Occipital lobe (tissue), 2 donors: ENCODE results near the gene TRA2A. TPM values are rescaled to one million over a fixed set of nuclear protein-coding genes. Genes with fewer than 3 reads are reported as not detected.
"Not testable (repeated sequence)": the region's sequence is repeated elsewhere in the genome, so short reads cannot be mapped to it uniquely, and the experiment has no call there.

Experiments used
- DNase-seq: peaks from one replicate; lab custom pipeline; 2025; lab: John Stamatoyannopoulos, UW
- total RNA-seq: library from RNA; depleted of rRNA; stranded (reverse); fragments of >200 nt; gene quantifications from one replicate; pipeline ENCODE4 v1.2.3, GENCODE V29; 2014

TRA2A gene
- total RNA-seq: 68.0 TPM

DNA sequence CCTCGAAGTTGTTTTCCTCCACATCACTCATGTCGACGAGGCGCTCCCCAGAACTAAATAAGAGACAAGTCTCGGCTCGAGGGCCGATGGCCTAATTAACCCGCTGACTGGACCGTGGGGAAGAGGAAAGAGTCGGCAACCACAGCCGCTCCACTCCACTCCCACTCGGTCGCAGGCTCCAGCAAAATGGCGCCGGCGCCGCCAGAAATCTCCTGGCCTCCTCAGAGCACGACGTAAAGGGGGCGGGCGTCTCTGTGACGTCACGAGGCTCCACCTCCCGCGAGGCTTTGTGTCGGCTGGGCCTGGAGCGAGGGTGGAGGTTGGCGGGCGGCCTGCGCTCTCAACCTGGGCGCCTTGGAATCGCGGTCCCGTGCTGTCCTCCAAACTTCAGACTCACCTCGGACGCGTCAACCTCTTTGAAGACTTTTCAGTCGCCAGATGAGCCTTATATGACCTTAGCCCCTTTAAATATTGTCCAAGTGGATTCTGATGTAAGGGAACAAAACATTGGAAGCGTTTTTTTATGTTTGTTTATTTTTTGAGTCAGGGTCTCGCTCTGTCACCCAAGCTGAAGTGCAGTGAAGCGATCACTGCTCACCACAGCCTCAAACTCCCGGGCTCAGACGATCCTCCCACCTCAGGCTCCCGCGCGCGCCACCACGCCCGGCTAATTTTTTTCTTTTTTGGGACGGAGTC, at the start of gene TRA2A:
TSS of gene TRA2A (minus strand) at position 188 of the 696 bp plus-strand sequence. CDS start at position 31, 157 bp downstream.
- peak; percentile 95 for DNase-seq

GRCh38 chr7:23570592-23571200, 38.9 kb upstream of the TRA2A start:
- DNase-seq: peak; percentile 28

GRCh38 chr7:23558303-23558702, 26.5 kb upstream of the TRA2A start:
- no peak for DNase-seq

GRCh38 chr7:23547662-23548061, 15.9 kb upstream of the TRA2A start:
- DNase-seq: no peak

DNA sequence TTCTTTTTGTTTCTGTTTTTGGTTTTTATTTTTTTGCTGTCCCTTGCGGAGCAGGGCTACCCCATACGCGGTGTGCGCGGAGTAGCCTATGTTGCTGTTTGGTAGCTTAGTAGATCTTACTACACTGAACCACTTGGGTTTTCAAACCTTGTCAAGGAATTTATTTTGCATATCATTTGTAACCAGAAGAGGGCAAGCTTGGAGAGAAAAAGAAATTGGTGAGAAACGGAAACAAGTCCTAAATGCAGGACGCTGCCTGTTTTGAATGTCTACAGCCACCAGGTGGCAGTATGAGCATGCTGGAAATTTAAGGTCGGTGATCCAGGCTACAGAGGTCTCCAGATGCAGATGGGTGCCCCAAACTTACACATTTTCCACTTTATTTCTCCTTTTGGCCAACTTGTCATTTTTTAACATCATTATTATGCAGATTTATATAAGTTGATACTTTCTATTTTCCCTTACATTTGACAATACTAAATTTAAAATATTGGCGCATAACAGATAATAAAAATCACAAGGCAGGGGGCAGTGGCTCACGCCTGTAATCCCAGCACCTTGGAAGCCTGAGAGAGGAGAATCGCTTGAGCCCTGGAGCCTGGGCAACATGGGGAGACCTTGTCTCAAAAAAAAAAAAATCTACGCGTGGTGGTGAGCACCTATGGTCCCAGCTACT, 15.3 kb upstream of the TRA2A start:
- DNase-seq: peak; percentile 46

DNA sequence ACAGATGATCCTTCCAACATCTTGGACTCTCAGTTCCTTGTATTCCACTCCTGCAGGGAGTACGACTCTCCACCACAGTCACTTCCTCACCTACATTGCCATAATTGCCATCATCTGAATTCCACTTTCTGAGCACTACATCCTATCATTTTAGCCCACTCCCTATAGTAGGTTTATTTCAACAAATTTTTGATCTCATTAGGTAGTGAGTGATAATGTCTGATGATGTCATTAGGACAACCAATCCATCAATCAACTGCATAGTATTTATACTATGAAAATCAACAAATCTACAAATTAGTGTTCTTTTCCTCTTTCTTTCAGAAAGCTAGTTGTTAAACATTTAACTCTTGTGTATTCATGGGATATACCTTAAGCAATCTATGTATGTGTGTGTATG, 13.7 kb upstream of the TRA2A start:
- DNase-seq: no peak

- DNase-seq: no peak
Measured at GRCh38 chr7:23544913-23545354, 13.2 kb upstream of the TRA2A start.

GRCh38 chr7:23542752-23543151, 11.0 kb upstream of the TRA2A start:
- DNase-seq: no peak

DNA sequence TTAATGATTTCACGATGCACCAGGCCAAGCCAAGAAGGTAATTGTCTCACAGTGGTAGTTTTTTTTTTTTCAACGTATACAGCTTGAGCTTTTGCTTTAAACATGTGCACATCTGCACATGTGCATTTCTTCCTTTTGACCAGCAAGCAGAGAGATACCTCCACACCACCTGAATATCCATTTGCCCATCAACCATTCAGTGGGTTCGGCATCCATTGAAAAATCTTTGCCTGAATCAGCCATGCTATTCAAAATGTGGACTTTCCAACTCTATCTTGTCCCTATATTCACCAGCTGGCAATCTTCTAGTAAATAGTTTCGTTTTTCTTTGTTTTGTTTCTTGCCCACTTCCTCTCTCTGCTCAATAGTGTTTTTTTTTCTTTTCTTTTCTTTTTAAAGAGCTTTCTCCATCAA, 7.7 kb upstream of the TRA2A start:
- no peak for DNase-seq

- no peak for DNase-seq
Measured at GRCh38 chr7:23538301-23538700, 6.5 kb upstream of the TRA2A start.

GRCh38 chr7:23533238-23533604, 1.4 kb upstream of the TRA2A start:
- no peak for DNase-seq

GRCh38 chr7:23532490-23533237, 883 bp upstream of the TRA2A start:
- no peak for DNase-seq

GRCh38 chr7:23531050-23531793, 559 bp downstream of the TRA2A start:
- peak; percentile 50 for DNase-seq

- no peak for DNase-seq
Measured at GRCh38 chr7:23530405-23530804, 1.4 kb downstream of the TRA2A start.

DNA sequence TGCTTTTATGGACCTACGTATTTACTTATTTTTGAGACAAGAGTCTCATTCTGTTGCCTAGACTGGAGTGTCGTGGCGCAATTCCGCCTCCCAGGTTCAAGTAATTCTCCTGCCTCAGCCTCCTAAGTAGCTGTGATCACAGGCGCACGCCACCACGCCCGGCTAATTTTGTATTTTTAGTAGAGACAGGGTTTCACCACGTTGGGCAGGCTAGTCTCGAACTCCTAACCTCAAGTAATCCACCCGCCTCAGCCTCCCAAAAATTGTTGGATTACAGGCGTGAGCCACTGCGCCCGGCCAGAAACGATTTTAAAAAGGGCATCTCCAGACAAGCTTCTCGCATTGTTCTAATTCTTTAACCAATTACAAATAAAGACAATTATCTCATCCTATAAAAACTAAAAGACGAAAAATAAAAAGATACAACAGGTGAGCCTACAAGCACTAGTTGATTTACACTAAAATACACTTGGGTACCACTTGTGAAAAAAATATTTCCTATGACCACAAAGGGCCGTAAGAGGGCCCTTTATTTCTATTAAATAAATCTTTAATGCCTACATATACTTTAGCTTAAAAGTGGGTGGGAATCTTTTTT, 2.4 kb downstream of the TRA2A start:
- DNase-seq: no peak

DNA sequence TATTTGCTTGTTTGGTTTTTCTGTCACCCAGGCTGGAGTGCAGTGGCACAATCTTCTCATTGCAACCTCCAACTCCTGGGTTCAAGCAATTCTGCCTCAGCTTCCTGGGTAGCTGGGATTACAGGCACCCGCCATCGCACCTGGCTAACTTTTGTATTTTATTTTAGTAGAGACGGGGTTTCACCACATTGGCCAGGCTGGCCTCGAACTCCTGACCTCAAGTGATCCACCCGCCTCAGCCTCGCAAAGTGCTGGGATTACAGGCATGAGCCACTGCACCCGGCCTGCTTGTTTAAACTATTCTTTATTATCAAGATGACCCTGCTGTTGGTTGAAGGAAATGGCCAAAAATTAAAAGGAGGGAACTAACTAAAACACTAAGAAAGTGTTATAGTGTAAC, 6.2 kb downstream of the TRA2A start:
- not testable (repeated sequence) for DNase-seq

DNA sequence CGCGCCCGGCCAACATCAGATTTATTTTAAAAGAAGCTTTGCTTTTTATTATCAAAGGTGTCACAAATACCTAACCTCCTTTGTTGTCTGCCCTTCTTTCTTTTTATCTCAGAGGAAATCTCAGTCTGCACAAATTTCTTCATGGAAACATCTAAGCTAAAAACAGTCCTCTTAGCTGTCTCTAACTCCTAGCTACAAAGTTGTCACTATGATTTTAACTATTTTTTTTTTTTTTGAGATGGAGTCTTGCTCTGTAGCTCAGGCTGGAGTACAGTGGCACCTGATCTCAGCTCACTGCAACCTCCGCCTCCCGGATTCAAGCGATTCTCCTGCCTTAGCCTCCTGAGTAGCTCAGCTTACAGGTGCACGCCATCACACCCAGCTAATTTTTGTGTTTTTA, 7.3 kb downstream of the TRA2A start:
- DNase-seq: no peak

DNA sequence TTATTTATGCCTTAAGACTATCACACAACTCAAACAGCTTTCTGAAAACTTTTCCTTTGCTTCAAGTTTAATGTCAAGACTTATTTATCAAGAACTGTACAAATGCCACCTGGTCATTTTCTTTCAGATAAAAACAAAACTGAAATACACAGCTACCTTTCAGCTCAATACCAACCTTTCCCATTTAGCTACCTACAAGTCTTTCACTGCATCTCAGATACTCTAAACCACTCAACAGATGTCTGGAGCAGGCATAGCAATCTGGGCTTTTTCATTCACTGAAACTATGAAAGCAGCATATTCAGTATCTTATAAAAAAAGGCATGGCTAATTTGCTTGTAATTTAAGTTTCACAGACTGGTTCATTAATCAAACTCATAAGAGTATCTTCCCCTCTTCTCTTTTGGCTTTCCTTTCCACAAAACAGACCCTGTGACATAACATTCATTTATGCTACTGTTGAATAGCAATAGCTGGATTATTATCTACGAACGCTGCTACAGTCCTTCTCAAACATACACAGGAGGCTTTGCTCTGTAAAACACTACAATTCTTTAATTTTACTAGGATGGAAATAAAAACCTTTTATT, 8.2 kb downstream of the TRA2A start:
- no peak for DNase-seq

DNA sequence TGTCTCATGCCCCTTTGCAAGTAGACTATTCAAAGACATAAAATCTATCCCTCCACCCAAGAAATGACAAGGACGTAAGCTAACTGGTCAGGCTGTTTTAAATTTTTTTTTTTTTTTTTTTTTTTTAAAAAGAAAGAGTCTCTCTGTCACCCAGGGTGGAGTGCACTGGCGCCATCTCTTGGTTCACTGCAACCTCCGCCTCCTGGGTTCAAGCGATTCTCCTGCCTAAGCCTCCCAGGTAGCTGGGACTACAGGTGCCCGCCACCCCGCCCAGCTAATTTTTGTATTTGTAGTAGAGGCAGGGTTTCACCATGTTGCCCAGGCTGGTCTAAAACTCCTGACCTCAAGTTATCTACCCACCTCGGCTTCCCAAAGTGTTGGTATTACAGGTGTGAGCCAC, 11.2 kb downstream of the TRA2A start:
- DNase-seq: no peak

DNA sequence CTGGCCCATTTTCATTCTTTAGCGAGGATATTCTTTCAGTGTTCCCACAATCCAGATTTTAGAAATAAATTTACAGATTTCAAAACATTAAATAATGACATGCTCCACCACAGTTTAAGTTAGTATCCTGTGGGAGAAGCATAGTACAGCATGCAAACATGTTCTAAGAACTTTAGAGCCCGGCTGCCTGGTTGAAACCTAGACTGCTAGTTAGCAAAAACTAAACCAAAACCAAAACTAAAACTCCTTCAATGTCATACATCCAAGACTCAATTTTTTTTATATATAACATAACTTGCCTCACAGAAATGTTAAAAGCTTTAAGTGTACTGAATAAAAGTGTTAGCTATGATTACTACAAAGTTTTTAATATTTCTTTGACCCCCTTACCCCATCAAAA, 17.0 kb downstream of the TRA2A start:
- DNase-seq: no peak
